Measurements from ENCODE around the gene INVS.

DNA sequence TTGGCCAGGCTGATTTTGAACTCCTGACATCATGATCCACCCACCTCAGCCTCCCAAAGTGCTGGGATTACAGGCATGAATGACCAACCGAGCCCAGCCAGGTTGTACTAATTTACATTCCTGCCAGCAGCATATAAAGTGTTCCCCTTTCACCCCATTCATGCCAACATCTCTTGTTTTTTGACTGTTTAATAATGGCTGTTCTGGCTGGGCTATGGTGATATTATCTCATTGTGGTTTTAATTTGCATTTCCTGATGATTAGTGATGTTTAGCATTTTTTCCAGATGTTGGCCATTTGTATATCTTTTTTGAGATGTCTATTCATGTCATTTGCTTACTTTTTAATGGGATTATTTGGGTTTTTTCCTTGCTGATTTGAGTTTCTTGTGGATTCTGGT is 87.3 kb downstream of the INVS start:
- TF ChIP-seq POLR2A (IDR thresholded peaks at IDR 0.05; ENCODE audit: low read length) (no peak), GATA1 (IDR thresholded peaks at IDR 0.05; ENCODE audit: low read depth, low read length) (no peak)

All from erythroblast (primary cell).